ENCODE data around the gene HILPDA.

- TF ChIP-seq RARB (CRISPR knock-in tag; IDR thresholded peaks at IDR 0.05) (no peak), PPARA (CRISPR knock-in tag; IDR thresholded peaks at IDR 0.05; ENCODE audit: borderline replicate concordance) (no peak), CREB5 (CRISPR knock-in tag; IDR thresholded peaks at IDR 0.05; ENCODE audit: low read depth) (no peak), SNAI2 (CRISPR knock-in tag; IDR thresholded peaks at IDR 0.05) (no peak), ZFP3 (CRISPR knock-in tag; IDR thresholded peaks at IDR 0.05) (no peak), BACH2 (CRISPR knock-in tag; IDR thresholded peaks at IDR 0.05; ENCODE audit: borderline replicate concordance) (no peak), ZFP30 (CRISPR knock-in tag; IDR thresholded peaks at IDR 0.05) (no peak), ARNTL (CRISPR knock-in tag; IDR thresholded peaks at IDR 0.05; ENCODE audit: borderline replicate concordance, low read depth) (no peak), ESRRG (CRISPR knock-in tag; IDR thresholded peaks at IDR 0.05) (no peak), CSDC2 (CRISPR knock-in tag; IDR thresholded peaks at IDR 0.05) (no peak)
- TF ChIP-seq, protein P1, sequence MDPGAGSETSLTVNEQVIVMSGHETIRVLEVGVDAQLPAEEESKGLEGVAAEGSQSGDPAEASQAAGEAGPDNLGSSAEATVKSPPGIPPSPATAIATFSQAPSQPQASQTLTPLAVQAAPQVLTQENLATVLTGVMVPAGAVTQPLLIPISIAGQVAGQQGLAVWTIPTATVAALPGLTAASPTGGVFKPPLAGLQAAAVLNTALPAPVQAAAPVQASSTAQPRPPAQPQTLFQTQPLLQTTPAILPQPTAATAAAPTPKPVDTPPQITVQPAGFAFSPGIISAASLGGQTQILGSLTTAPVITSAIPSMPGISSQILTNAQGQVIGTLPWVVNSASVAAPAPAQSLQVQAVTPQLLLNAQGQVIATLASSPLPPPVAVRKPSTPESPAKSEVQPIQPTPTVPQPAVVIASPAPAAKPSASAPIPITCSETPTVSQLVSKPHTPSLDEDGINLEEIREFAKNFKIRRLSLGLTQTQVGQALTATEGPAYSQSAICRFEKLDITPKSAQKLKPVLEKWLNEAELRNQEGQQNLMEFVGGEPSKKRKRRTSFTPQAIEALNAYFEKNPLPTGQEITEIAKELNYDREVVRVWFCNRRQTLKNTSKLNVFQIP (CRISPR knock-in tag; IDR thresholded peaks at IDR 0.05; ENCODE audit: borderline replicate concordance, low read depth): no peak
- TF ChIP-seq, protein P2, sequence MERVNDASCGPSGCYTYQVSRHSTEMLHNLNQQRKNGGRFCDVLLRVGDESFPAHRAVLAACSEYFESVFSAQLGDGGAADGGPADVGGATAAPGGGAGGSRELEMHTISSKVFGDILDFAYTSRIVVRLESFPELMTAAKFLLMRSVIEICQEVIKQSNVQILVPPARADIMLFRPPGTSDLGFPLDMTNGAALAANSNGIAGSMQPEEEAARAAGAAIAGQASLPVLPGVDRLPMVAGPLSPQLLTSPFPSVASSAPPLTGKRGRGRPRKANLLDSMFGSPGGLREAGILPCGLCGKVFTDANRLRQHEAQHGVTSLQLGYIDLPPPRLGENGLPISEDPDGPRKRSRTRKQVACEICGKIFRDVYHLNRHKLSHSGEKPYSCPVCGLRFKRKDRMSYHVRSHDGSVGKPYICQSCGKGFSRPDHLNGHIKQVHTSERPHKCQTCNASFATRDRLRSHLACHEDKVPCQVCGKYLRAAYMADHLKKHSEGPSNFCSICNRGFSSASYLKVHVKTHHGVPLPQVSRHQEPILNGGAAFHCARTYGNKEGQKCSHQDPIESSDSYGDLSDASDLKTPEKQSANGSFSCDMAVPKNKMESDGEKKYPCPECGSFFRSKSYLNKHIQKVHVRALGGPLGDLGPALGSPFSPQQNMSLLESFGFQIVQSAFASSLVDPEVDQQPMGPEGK (CRISPR knock-in tag; IDR thresholded peaks at IDR 0.05; ENCODE audit: borderline replicate concordance): no peak
These were observed 3.8 kb downstream of the HILPDA start for GRCh38 chr7:128459394-128459878.
